Stomach (tissue), 4 donors: Measurements from ENCODE around the gene GRIN3A.

Experiments
- POLR2A ChIP-seq, 4 donors: fragments of 450-650 bp; IDR thresholded peaks; one replicate each; pipeline ENCODE4 v1.6.1; 2016; ENCODE audit warnings: antibody characterized with exemption in 4 of 4, control low read depth in 2 of 4, mild to moderate bottlenecking in 1 of 4, moderate library complexity in 1 of 4
- POLR2AphosphoS5 ChIP-seq, 3 donors: sonication (generic); formaldehyde crosslinking; IDR thresholded peaks; one replicate each; pipeline ENCODE4 v1.6.1; 2016; ENCODE audit warnings: antibody characterized with exemption in 3 of 3
- TF ChIP-seq, protein P1 (sequence below), 7 experiments: fragments of 450-650 bp in 4 of 7; fragments of 200-600 bp in 3 of 7; sonication (generic) in 3 of 7; IDR thresholded peaks; one replicate each; pipeline ENCODE4 v1.5.1; 2016 to 2019; ENCODE audit warnings: antibody characterized with exemption in 7 of 7, control low read depth in 2 of 7, mild to moderate bottlenecking in 1 of 7

DNA sequence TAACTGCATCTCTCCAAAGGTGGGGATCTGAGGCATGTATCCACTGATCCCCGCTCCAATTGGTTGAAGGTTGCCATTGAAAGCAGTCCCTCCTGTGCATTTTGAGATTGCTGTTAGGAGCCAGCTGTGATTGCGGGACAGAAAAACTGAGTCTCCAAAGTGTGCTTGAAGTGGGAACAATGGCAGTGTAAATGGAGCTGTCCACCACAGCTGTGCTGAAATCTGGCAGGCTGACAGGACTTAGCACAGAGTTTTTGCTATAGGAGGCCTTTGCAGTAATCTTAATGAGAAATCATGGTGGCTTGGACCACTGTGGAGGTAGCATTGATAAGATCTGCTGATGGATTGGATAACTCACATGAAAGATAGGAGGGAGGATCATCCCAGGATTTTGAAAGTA, 201.5 kb downstream of the GRIN3A start:
- TF ChIP-seq, protein P1, sequence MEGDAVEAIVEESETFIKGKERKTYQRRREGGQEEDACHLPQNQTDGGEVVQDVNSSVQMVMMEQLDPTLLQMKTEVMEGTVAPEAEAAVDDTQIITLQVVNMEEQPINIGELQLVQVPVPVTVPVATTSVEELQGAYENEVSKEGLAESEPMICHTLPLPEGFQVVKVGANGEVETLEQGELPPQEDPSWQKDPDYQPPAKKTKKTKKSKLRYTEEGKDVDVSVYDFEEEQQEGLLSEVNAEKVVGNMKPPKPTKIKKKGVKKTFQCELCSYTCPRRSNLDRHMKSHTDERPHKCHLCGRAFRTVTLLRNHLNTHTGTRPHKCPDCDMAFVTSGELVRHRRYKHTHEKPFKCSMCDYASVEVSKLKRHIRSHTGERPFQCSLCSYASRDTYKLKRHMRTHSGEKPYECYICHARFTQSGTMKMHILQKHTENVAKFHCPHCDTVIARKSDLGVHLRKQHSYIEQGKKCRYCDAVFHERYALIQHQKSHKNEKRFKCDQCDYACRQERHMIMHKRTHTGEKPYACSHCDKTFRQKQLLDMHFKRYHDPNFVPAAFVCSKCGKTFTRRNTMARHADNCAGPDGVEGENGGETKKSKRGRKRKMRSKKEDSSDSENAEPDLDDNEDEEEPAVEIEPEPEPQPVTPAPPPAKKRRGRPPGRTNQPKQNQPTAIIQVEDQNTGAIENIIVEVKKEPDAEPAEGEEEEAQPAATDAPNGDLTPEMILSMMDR (IDR thresholded peaks at IDR 0.05) = no peak
- TF ChIP-seq POLR2A (IDR thresholded peaks at IDR 0.05) (no peak), POLR2AphosphoS5 (IDR thresholded peaks at IDR 0.05) (no peak)
